Coronary artery (tissue), 2 donors: Measurements from ENCODE around the gene MNAT1.

Source experiments
- DNase-seq: peaks from one replicate; pipeline ENCODE4 v3.0.0-alpha.2; 2017; ENCODE audit warnings: low spot score
- H3K27ac ChIP-seq, 2 donors: fragments of 200-600 bp; sonication (generic); one replicate each; pipeline ENCODE4 v1.5.1; 2016 to 2019
- H3K4me3 ChIP-seq: fragments of 200-600 bp; sonication (generic); 2 replicates; pipeline ENCODE4 v1.5.1; 2016; ENCODE audit warnings: mild to moderate bottlenecking, moderate library complexity
- CTCF ChIP-seq: fragments of 200-600 bp; sonication (generic); IDR thresholded peaks from one replicate; pipeline ENCODE4 v1.5.1; 2019; ENCODE audit warnings: antibody characterized with exemption

Gene MNAT1

DNA sequence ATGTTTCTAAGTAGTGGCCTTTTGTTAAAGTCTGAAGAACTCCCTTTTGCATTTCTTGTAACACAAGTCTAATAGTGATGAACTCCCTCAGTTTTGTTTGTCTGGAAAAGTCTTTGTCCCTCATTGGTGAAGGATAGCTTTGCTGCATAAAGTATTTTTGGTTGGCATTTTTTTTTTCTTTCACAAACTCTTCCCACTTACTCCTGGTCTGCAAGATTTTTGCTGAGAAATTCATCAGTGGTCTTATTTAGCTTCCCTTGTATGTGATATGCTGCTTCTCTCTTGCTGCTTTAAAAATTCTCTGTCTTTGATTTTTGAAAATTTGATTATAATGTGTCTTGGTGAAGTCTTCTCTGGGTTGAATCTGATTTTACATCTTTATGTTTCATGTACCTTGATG, 223.6 kb downstream of the MNAT1 start:
- H3K27ac ChIP-seq: no peak overlapping the region
- no peak for TF ChIP-seq CTCF
- H3K4me3 ChIP-seq: no peak overlapping the region
- DNase-seq: no peak

DNA sequence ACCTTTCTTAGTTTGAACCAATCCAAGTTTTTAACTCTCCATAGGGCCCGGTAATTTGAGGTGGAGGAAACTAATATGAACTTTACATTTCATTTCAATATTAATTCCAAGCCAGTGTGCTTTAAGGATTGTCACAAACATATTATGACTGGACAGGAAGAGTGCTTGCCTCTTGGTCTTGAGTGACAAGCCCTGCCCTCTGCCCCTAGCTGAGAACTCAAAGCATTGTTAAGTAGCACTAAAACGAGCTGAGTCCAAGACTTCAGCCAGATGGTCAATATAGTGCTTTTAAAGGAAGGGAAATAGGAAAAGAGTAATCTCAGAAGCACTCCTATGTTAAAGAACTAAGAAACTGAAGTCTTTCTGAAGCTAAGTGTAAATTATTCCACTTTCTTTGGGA, 229.2 kb downstream of the MNAT1 start:
- DNase-seq: no peak
- TF ChIP-seq CTCF: no peak
- Histone ChIP-seq H3K27ac (no peak overlapping the region), H3K4me3 (no peak overlapping the region)

DNA sequence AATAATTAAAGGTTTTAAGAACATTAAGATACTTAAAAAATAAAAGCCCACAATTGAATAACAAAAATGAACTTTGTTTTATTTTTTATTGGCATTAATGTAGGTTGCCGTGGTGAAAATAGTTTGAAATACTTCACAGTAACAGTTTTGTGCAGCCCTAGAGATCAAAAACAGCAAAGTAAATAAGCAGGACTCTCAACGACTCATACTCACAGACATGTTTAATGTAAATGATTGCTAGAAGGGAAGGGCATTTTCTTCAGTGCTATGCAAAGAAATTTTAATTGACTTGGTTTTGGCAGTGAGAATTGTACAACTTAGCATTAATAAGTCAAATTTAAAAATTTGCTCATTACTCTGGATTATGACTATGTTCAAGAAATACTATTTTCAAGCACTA, 230.3 kb downstream of the MNAT1 start:
- no peak for DNase-seq
- no peak overlapping the region for H3K27ac ChIP-seq
- no peak for TF ChIP-seq CTCF
- H3K4me3 ChIP-seq: no peak overlapping the region

DNA sequence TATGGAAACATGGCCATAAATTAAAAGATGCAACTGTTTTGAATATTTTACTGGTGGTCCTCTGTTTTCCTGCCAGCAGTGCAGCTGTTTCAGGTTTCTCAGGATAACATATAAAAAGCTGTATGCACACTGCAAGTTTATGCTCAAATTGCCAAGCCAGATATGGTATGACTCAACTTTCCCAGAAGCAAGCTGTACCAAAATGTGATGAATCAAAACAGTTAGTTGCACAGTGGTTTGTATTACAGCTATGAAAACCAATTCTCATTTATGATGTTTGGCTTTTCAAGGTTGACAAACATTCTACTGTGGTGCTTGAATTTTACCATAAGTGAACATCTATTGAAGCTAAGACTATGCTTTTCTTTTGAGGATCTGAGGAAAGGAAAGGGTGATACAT, 230.8 kb downstream of the MNAT1 start:
- H3K4me3 ChIP-seq: no peak overlapping the region
- DNase-seq: no peak
- H3K27ac ChIP-seq: peak overlapping the region in 1 of 2 donors; percentile 1
- TF ChIP-seq CTCF: no peak

- Histone ChIP-seq H3K27ac (no peak overlapping the region), H3K4me3 (no peak overlapping the region)
- no peak for DNase-seq
- no peak for TF ChIP-seq CTCF
These were observed 233.5 kb downstream of the MNAT1 start for GRCh38 chr14:60968099-60968498.

- no peak overlapping the region for H3K27ac ChIP-seq
- TF ChIP-seq CTCF: no peak
- H3K4me3 ChIP-seq: no peak overlapping the region
- no peak for DNase-seq
These were observed 234.1 kb downstream of the MNAT1 start for GRCh38 chr14:60968671-60969070.

DNA sequence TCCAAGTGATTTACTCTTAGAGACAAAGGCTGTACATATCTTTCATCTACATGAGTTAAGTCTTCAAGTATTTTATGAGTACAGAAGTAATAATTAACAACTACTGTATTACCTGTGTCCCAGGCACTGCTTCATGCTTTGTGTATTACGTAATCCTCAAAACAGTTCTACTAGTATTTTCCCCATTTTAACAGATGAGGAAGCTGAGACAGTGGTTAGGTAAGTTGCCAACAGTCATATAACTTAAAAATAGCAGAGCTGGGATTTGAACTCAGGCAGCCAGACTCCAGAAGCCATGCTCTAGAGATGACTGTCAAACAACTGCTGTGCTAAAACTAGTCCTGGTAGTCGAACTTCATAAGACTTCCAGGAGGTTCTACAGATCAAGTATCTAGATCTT, 235.6 kb downstream of the MNAT1 start:
- Histone ChIP-seq H3K27ac (no peak overlapping the region), H3K4me3 (no peak overlapping the region)
- DNase-seq: no peak
- no peak for TF ChIP-seq CTCF
